GM12874 (cell line): ENCODE data around the gene SBSN.

ENCODE experiments used
- TF ChIP-seq, protein P1 (sequence below): IDR thresholded peaks from 2 replicates; pipeline ENCODE4 v1.5.1; 2011; ENCODE audit warnings: low read depth, mild to moderate bottlenecking, control low read depth, low read length, moderate library complexity; ENCODE audit not compliant: insufficient read depth

The SBSN gene

DNA sequence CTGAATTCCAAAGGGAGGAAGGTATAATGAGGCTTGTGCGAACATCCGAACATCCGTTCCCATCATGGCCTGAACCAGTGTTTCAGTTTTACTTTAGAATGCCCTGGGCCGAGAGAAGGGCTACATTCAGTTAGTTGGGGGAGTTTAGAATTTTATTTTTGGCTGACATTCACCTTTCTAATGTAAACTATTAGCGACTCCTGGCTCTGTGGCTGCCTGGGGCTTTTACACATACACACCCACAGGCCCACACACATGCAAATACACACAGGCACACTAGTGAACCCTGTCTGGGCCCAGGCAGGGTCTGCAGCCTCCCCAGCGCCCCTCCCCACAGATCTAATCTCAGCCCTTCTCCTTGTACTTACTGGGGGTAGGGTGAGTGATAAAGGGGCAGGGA, 11.2 kb upstream of the SBSN start:
- TF ChIP-seq, protein P1, sequence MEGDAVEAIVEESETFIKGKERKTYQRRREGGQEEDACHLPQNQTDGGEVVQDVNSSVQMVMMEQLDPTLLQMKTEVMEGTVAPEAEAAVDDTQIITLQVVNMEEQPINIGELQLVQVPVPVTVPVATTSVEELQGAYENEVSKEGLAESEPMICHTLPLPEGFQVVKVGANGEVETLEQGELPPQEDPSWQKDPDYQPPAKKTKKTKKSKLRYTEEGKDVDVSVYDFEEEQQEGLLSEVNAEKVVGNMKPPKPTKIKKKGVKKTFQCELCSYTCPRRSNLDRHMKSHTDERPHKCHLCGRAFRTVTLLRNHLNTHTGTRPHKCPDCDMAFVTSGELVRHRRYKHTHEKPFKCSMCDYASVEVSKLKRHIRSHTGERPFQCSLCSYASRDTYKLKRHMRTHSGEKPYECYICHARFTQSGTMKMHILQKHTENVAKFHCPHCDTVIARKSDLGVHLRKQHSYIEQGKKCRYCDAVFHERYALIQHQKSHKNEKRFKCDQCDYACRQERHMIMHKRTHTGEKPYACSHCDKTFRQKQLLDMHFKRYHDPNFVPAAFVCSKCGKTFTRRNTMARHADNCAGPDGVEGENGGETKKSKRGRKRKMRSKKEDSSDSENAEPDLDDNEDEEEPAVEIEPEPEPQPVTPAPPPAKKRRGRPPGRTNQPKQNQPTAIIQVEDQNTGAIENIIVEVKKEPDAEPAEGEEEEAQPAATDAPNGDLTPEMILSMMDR, result no peak

DNA sequence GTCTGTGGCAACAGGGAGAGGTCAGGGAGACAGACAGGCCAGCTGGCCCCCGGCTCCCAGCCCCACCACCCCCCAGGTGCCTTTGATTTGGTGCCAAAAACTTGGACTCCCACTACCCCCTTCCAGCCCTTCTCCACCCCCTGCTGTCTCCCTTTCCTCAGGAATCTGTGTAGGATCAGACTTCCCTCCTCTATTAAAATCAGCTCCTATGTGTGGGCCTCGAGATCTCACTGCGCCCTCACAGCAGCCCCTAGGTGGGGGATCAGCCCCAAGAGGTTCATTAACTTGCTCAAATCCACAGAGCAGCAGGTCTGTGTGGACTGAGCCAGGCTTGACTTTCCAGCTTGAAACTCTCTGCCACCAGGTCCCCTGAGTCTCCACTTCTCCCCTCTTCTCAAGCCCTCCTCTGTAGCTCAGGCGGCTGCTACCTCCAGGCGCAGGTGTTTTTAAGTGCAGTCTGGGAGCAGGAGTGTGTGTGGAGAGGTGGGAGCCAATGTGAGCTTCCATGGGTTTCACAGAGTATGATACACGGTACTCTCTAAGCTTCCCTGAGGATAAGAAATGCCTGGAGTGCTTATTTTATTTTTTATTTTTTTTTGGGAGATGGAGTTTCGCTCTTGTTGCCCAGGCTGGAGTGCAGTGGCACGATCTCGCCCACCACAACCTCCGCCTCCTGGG, 6.8 kb upstream of the SBSN start:
- TF ChIP-seq, protein P1, result no peak

DNA sequence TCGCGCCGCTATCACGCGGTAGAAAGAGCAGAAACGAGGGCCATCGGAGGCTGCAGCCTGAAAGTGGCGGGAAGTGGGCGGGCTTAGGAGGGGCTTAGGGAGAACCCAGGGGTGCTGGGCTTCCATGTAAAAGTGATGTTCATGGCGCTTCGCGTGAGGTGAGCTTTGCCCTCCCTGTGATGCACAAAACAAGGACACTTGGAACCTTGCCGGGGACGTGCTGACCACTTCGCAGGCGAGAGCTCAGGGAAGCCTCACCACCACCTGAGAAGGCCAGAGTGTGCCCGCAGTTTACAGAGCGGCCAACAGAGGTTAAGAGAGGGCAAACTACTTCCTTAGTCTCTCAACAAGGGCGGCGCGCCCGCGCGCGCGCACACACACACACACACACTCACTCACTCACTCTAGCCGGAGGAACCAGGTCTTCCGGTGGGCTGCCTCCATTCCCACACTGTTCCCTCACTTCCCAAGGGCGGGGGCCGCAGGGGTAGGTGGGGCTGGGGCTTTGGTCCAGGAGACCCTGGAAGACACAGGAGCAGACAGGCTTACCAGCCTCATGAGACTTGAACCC, 5.8 kb upstream of the SBSN start:
- TF ChIP-seq, protein P1, result no peak

DNA sequence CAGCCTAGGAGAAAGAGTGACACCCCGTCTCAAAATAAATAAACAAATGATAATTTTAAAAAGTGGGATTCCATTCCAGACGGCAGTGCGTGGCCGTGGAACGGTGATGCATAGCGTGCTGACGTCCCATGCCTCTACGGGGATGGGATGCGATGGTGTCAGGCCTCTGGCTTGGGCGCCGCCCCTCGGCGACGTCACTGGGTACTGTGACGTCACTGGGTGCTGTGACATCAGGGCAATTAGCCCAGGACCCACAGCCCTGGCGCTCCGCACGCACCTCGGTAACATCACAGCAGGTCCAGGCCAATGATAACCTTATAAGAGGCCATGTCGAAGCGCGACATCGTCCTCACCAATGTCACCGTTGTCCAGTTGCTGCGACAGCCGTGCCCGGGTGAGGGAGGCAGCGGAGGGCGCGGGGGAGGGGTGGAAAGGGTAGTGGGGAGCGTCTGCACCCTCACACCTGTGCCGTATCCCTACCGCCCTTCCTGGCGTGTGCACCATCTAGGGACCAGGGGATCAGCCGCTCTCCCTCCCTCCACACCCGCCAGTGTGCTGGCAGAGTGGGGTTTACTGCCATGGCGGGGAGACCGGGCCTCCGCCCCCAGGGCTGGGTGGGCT, 5.2 kb upstream of the SBSN start, which contains the start of gene GAPDHS:
GAPDHS (plus strand) TSS at position 256 of the 621 bp plus-strand sequence; CDS start at position 328, 72 bp downstream.
- TF ChIP-seq, protein P1, result no peak

DNA sequence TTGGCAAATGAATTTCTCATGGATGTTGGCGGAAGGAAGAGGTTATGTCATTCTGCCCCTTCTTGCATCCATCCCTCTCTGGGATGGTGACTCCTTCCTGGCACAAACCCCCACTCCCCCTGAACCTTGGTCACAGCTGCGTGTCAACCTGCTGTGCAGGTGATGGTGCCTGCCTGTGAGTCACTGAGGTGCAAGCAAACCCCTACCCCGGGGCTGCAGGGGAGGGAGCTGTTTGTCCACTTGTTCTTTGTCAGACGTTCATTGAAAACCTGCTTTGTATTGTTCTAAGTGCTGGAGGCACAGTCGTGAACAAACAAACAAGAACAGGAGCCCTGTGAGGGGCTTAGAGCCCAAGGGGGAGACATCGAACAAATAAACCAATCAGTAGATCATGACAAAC, 3.2 kb upstream of the SBSN start:
- TF ChIP-seq, protein P1, result no peak

DNA sequence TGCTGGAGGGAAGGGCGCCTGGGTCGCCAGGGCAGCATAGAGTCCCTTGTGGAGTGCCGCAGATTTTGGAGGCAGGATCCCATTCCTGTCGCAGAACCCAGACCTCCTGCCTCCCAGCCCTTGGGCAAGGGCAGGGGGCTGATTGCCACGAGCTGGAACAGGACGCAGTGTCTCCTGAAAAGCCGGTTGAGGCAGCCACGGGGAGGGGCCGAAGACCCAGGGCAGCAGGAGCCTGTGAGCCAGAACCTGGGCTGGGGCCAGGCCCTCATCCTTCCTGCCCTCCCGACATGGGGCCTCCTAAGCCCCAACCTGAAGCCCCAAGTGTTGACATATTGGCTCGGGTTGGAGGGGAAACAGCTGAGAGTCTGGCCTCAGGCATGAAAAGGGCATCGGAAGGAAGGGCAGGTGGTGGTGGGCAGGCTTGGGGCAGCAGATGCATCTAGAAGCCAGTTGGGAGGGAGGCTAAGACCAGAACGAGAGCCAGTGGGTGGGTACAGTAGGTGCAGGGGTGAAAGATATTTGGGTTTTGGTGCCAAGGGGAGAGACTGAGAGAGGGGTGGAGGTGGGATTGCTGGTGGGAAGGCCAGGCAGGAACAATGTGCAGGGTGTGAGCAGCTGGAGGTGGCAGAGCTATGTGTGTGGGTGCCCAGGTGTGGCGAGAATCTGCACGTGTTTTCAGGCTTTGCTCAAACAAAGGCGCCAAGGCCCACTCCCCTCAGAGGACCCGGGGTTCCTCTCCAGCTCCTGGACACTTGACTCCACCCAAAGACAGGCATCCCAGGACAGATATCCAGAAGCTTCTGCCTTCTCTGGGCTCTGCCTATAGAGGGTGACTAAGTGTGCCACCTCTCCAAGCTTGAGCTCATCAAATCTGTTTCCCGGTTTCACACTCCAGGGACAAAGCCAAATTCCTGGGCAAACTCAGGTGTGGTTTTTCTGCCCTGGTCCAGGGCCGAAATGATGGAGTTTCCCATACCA, 1.4 kb upstream of the SBSN start:
- TF ChIP-seq, protein P1, result no peak

DNA sequence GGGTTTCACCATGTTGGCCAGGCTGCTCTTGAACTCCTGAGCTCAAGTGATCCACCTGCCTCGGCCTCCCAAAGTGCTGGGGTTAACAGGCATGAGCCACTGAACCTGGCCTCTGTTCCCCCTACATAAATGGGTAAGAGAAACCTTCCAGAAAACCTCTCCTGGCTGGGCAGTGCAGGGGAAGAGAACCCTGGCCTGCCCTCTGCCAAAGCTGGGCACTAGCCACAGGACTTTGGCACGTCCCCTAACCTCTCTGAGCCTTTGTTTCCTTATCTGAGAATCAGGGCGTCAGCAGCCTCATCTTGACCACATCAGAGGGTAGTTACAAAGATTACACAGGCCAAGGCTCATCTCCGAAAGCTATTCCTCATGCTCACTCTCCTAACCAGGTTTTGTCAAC, 2.2 kb downstream of the SBSN start:
- TF ChIP-seq, protein P1, result no peak
